ENCODE measurements around the gene PIK3R5. TPM values are rescaled to one million over a fixed set of nuclear protein-coding genes. Genes with fewer than 3 reads are reported as not detected.

PIK3R5 gene
- polyA plus RNA-seq, 1 donor from 2014 or later = not detected

- Histone ChIP-seq H3K4me3 (ENCODE audit: low read length) (no peak overlapping the region), H3K9ac (ENCODE audit: low read length) (no peak overlapping the region), H2AFZ (ENCODE audit: low read depth, low read length) (no peak overlapping the region), H3K27me3 (ENCODE audit: insufficient read depth, low read depth, low read length) (no peaks in the 10 kb centered on the region), H3K9me2 (ENCODE audit: insufficient read depth, low read length) (no peaks in the 10 kb centered on the region), H4K20me1 (ENCODE audit: insufficient read depth) (no peaks in the 10 kb centered on the region), H3K36me3 (ENCODE audit: insufficient read depth, low read length) (no peaks in the 10 kb centered on the region), H3K9me3 (ENCODE audit: low read length) (no peaks in the 10 kb centered on the region), H3K79me2 (replicated peaks; ENCODE audit: insufficient read depth, low read length) (no peaks in the 10 kb centered on the region), H3F3A (ENCODE audit: insufficient read depth, low read length, poor library complexity, severe bottlenecking) (no peaks in the 10 kb centered on the region), H3K4me2 (ENCODE audit: low read length) (no peak overlapping the region), H3K27ac (ENCODE audit: low read length) (no peak overlapping the region)
- TF ChIP-seq RAD21 (conservative IDR thresholded peaks at IDR 0.05) = no peak
- TF ChIP-seq EZH2 (IDR thresholded peaks at IDR 0.05; ENCODE audit: borderline replicate concordance, insufficient read depth, low read length, poor library complexity, severe bottlenecking) = no peak
- no peak for TF ChIP-seq REST (IDR thresholded peaks at IDR 0.05; ENCODE audit: borderline replicate concordance)
- no peak for TF ChIP-seq EP300 (conservative IDR thresholded peaks at IDR 0.05; ENCODE audit: poor library complexity, severe bottlenecking)
- no peak for TF ChIP-seq CTCF (IDR thresholded peaks at IDR 0.05; ENCODE audit: poor library complexity, severe bottlenecking)
- no peak for TF ChIP-seq MXI1 (conservative IDR thresholded peaks at IDR 0.05; ENCODE audit: poor library complexity, severe bottlenecking)
- TF ChIP-seq TAF1 (IDR thresholded peaks at IDR 0.05; ENCODE audit: low read depth) = no peak
- no peak for TF ChIP-seq POLR2AphosphoS5 (IDR thresholded peaks at IDR 0.05)
- no peak for TF ChIP-seq SMC3 (conservative IDR thresholded peaks at IDR 0.05; ENCODE audit: poor library complexity)
Observed at GRCh38 chr17:8888704-8889302, 76.7 kb downstream of the PIK3R5 start.

DNA sequence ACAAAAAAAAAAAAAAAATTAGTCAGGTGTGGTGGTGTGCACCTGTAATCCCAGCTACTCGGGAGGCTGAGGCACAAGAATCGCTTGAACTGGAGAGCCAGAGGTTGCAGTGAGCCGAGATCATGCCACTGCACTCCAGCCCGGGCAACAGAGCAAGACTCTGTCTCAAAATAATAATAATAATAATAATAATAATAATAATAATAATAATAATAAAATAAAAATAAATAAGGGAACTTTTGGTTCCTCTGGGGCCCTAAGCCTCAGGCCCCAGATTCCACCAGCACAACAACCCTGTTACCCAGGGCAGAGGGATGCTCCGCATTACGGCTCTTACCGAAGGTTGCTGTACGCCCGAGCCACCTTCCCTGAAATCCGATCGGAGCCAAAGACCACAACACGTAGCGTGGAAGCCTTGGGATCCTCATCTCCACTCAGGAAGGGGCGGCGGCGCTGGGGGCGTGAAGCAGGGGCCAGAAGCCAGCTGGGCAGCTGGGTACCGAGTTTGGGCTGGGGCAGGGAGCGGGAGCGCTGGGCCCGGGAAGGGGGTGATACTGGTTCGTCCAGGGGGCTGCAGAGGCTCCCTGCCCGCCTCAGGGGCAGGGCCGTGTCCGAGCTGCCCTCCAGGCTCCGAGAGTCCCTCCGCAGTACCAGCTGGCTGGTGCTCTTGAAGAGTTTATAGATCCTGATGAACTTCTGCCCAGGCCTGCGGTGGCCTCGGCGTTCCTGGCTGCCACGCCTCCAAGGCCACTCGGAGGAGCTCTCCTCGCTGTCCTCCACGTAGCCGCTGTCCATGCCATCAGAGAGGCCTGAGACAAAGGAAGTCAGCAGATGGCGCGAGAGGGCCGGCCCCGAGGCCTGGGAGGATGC is 77.4 kb downstream of the PIK3R5 start:
- TF ChIP-seq REST (IDR thresholded peaks at IDR 0.05; ENCODE audit: borderline replicate concordance) = no peak
- Histone ChIP-seq H3K9me2 (ENCODE audit: insufficient read depth, low read length) (no peaks in the 10 kb centered on the region), H3K9me3 (ENCODE audit: low read length) (no peaks in the 10 kb centered on the region), H3F3A (ENCODE audit: insufficient read depth, low read length, poor library complexity, severe bottlenecking) (no peaks in the 10 kb centered on the region), H4K20me1 (ENCODE audit: insufficient read depth) (no peaks in the 10 kb centered on the region), H2AFZ (ENCODE audit: low read depth, low read length) (no peak overlapping the region), H3K36me3 (ENCODE audit: insufficient read depth, low read length) (no peaks in the 10 kb centered on the region), H3K27me3 (ENCODE audit: insufficient read depth, low read depth, low read length) (no peaks in the 10 kb centered on the region), H3K4me2 (ENCODE audit: low read length) (no peak overlapping the region), H3K79me2 (replicated peaks; ENCODE audit: insufficient read depth, low read length) (no peaks in the 10 kb centered on the region), H3K27ac (ENCODE audit: low read length) (no peak overlapping the region), H3K4me3 (ENCODE audit: low read length) (no peak overlapping the region), H3K9ac (ENCODE audit: low read length) (no peak overlapping the region)

All from neural cell (in vitro differentiated cells).